Muscle of leg (tissue), 11 donors: ENCODE measurements around the gene MYO1C. TPM values are rescaled to one million over a fixed set of nuclear protein-coding genes. Genes with fewer than 3 reads are reported as not detected.

Experiments
- DNase-seq: peaks from one replicate; pipeline ENCODE4 v3.0.0; 2013
- H3K27ac ChIP-seq: one replicate; pipeline ENCODE4 v1.5.1; 2013; ENCODE audit warnings: mild to moderate bottlenecking, low read length, control low read depth
- H3K27me3 ChIP-seq: one replicate; pipeline ENCODE4 v1.6.1; 2013; ENCODE audit warnings: low read length; ENCODE audit not compliant: control insufficient read depth, insufficient read depth
- H3K36me3 ChIP-seq: one replicate; pipeline ENCODE4 v1.6.1; 2013; ENCODE audit warnings: low read length; ENCODE audit not compliant: control insufficient read depth, insufficient read depth
- H3K4me1 ChIP-seq: one replicate; pipeline ENCODE4 v1.6.1; 2013; ENCODE audit warnings: low read length; ENCODE audit not compliant: control insufficient read depth, insufficient read depth
- H3K4me3 ChIP-seq: one replicate; pipeline ENCODE4 v1.5.1; 2013; ENCODE audit warnings: low read length, control low read depth
- H3K9me3 ChIP-seq: replicated peaks from 2 replicates; pipeline ENCODE4 v1.6.1; 2013; ENCODE audit warnings: low read depth, low read length; ENCODE audit not compliant: control insufficient read depth
- WGBS: methylation state at CpG from one replicate; pipeline ENCODE4 v1.1.5; 2013; ENCODE audit warnings: missing lambda C conversion rate; ENCODE audit not compliant: insufficient coverage; 5-methylcytosine and 5-hydroxymethylcytosine counted together
- polyA plus RNA-seq, 8 donors: library from polyadenylated mRNA; unstranded; fragments of 120-200 nt; gene quantifications; one replicate each; pipeline versions ENCODE4 v1.2.1 to v1.2.3, GENCODE V29; 2013; ENCODE audit warnings: inconsistent platforms in 1 of 8, low replicate concordance in 1 of 8; ENCODE audit not compliant: insufficient read length in 8 of 8, insufficient read depth in 1 of 8
- total RNA-seq: library from RNA; stranded (reverse); fragments of 120-200 nt; gene quantifications from one replicate; pipeline ENCODE4 v1.2.4, GENCODE V29; 2013

MYO1C gene
- total and polyA plus RNA-seq, 9 donors = 48.7 to 90.2 (median 81.2) TPM

DNA sequence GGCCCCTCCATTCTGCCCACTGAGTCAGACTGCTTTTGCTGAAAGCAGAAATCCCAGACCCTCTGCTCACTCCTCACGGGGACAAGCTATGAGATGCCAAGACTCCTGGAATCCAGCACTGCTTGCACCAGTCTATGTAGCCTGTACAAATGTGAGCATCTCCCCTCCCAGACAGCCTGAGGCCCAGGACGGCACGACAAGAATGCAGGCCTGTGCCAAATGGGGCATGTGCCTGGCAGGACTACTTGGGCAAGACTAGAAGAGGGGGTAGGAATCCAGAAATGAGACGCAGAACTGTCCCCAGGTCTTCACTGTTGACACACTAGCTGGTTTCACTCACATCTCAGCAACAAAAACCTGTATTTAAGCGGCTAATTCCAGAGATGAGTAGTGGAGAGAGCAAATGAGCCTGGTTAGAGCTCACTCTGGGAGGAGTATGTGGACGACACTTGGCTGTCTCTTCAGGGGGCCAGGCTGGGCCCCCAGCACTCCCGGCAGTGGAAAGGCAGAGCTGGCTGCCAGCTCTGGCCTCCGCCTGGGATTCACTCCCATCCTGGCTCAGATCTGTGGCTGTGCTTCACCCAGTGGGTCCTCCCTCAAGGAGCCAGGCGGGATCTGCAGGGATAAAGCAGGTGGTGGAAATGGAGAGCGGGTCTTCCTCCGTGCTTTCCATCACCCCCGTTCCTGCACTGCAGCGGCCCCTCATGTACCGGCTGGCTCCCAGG is 2.9 kb upstream of the MYO1C start:
- Histone ChIP-seq H3K4me3 (peak overlapping the region; percentile 5), H3K9me3 (no peaks in the 10 kb centered on the region), H3K36me3 (peaks cover 30% of the 10 kb centered on the region), H3K4me1 (peaks cover 68% of the 10 kb centered on the region), H3K27ac (peak overlapping the region; percentile 89), H3K27me3 (no peaks in the 10 kb centered on the region)
- WGBS = 51% methylated on average over 3 of the region's 14 CpGs
- peak; percentile 87 for DNase-seq

DNA sequence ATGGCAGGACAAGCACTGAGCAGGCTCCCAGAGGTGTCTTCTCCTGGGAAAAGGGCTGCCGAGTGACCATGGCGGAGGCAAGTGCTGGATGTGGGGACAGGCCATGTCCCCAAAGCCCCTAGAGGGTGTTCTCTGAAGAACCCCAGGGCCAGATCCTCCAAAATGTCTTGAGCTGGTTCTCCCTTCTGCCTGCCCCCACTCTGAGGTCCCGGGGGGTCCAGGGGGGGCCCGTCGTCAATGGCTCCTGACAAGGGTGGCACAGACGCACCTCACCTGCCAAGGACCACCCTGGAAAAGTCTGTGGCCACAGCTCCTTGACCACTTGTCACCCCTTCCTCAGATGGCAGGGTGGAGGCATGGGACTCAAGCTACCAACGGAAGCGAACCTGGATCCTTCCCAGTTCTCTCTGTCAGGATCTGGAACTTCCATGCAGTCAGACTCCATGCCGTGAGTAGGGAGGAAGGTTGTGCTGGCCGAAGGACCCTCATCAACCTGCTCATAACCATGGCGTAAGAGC is 2.3 kb upstream of the MYO1C start:
- H3K27me3 ChIP-seq = no peaks in the 10 kb centered on the region
- 91% methylated on average over 8 of the region's 11 CpGs for WGBS
- peaks cover 28% of the 10 kb centered on the region for H3K36me3 ChIP-seq
- peaks cover 74% of the 10 kb centered on the region for H3K4me1 ChIP-seq
- peak overlapping the region; percentile 5 for H3K4me3 ChIP-seq
- H3K9me3 ChIP-seq = no peaks in the 10 kb centered on the region
- peak overlapping the region; percentile 89 for H3K27ac ChIP-seq
- no peak for DNase-seq

DNA sequence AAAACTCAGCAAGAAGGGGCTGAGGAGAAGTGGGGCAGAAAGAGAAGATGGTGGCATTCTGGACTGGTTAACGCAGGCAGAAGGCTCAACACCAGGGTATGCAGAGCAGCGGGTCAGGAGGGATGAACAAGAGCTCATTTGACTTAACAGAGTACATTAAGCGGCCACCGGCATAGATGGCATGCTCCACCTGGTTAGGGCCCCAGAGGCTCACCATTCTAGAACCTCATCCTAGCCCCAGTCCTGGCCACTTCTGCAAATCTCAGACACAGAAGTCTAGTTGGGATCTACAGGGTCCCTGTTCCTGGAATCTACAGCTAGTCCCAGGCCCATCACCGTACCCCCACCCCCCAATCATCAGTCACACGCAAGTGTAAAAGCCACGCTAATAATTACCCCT is 1.7 kb upstream of the MYO1C start:
- H3K36me3 ChIP-seq = peaks cover 28% of the 10 kb centered on the region
- H3K27me3 ChIP-seq = no peaks in the 10 kb centered on the region
- no peak for DNase-seq
- peaks cover 80% of the 10 kb centered on the region for H3K4me1 ChIP-seq
- H3K27ac ChIP-seq = peak overlapping the region; percentile 89
- 91% methylated on average over 6 of the region's 7 CpGs for WGBS
- H3K9me3 ChIP-seq = no peaks in the 10 kb centered on the region
- no peak overlapping the region for H3K4me3 ChIP-seq

DNA sequence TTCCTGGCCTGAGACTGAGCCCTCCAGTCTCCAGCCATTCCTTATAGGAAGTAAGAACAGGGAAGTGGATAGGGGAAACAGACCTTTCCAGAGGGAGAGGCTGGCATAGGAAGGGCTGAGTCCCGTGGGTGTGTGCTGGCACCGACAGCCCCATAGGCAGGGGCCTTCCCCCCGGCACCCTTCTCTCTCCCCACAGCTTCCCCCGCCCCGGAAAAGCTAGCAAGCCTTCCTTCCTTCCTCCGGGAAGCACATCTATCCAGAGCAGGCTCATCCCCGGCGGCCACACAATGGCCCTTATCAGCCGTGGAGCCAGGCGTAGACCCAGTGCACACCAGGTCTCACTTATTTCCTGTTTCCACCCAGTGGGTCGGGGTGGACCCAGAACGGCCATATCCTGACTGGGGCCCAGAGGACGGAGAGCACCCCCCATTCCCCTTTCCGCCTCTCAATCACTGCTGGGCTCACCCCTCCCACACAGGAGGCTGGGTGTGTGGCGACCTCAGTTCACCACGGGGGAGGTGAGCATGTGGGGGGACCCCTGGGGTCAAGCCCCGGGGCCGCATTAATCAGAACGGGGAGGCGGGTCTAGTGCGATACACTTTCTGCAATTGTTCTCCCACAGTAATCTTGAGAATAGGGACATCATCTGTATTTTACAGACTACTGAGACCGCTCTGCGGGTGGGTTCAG is 950 bp upstream of the MYO1C start:
- Histone ChIP-seq H3K4me1 (peaks cover 87% of the 10 kb centered on the region), H3K27ac (peak overlapping the region; percentile 84), H3K36me3 (peaks cover 25% of the 10 kb centered on the region), H3K4me3 (no peak overlapping the region), H3K27me3 (no peaks in the 10 kb centered on the region), H3K9me3 (no peaks in the 10 kb centered on the region)
- WGBS = 54% methylated on average over 15 of the region's 23 CpGs
- no peak for DNase-seq

DNA sequence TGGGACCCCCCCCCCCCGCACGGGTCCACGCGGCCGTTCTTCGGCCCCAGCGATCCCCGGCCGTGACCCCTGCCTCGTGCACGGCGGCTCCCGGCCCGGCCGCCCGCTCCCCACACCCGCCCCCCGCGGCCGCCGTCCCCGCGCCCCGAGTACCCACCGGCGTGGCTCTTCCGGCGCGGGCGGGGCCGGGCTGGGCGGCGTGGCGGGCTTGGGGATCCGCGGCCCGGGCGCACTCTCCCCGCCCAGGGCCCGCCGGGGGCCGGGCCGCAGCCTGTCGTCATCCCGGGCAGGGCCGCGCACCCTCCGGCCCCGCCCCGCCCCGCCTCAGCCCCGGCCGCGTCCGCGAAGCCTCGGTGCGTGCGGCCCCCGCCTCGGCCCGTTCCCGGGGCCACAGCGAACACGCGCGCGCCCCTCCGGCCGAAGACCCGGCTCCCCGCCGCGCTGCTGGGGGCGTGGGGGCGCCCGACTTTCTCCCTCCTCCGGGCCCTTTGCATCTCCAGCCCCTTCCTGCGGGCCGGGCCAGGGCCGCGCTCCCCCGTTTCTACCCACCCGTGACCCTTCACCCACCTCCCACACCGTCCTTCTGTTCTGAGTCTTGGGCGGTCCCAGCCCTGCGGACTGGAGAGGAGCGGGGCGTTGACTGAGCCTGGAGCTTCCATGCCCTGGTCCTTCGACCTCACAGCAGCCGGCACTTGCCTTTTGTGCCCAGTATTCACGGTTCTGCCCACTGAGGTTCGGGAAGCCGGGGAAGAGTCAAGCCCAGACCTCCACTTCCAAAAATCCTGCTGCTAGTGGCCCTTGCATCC is 840 bp downstream of the MYO1C start:
- peak; percentile 85 for DNase-seq
- peaks cover 16% of the 10 kb centered on the region for H3K36me3 ChIP-seq
- H3K4me1 ChIP-seq = peaks cover 88% of the 10 kb centered on the region
- H3K9me3 ChIP-seq = no peaks in the 10 kb centered on the region
- peak overlapping the region; percentile 67 for H3K4me3 ChIP-seq
- H3K27ac ChIP-seq = peak overlapping the region; percentile 84
- whole genome bisulfite sequencing = 1% methylated on average over 84 of the region's 94 CpGs
- H3K27me3 ChIP-seq = no peaks in the 10 kb centered on the region

DNA sequence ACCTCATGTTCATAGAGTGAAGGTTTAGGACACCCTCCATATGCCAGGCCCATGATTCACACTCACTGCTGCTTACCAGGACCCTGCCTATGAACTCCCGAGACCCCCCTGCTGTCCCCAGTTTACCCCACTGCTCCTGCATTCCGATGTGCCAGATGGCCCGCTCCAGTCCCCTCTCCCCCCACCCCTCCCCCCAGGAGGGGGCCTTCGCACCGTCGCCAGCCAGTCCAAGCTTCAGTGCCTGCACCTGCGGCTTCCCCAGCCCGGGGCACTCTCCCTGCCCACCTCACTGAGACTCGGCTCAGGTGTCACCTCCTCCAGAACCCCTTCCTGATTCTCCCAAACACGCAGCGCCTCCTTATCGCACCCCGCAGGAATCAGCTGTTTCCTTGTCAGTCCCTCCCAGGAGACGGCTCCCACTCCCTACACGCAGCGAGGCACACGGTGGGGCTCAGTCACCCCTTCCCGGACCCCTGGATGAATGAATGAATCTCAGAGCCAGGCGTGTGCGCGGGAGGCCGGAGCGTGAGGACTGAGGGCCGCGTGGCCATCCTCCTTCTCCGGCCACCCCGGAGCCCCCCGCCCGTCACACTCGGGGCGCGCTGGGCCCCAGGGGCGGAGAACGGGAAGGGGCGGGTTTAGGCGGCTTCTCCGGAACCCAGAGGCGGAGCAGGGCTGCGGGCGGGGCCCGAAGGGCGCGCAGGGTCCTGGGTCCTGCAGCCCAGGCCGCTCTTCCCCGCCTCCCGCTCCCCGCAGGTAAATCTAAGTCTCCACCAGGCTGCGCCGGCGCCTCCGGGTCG is 1.6 kb downstream of the MYO1C start:
- Histone ChIP-seq H3K4me1 (peaks cover 88% of the 10 kb centered on the region), H3K4me3 (peak overlapping the region; percentile 67), H3K27me3 (no peaks in the 10 kb centered on the region), H3K36me3 (peaks cover 8% of the 10 kb centered on the region), H3K27ac (peak overlapping the region; percentile 71), H3K9me3 (no peaks in the 10 kb centered on the region)
- under 1% methylated on average over 52 of the region's 52 CpGs for WGBS
- DNase-seq = peak; percentile 81

DNA sequence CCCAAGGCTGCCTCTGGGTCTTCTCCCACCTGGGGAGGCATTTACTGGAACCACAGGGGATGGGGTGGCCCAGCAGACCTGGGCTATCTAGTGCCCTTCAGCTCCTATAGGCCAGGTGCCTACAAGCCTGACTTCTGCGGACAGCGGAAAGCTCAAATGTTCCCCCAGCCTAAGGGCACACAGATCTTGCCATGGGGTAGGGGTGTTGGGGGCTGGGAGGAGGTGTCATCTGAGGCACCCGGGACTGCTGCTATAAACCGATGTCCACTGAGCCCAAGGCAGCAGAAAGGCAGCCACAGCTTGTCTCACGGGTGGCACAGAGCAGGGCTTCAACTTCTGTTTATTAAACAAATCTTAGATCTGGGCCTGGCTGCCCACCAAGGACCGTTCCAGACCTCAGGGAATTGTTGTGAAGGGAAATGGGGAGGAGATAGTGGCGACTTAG is 3.6 kb downstream of the MYO1C start:
- Histone ChIP-seq H3K4me1 (peaks cover 80% of the 10 kb centered on the region), H3K27ac (peak overlapping the region; percentile 96), H3K4me3 (peak overlapping the region; percentile 53), H3K36me3 (peaks cover 8% of the 10 kb centered on the region), H3K27me3 (no peaks in the 10 kb centered on the region), H3K9me3 (no peaks in the 10 kb centered on the region)
- WGBS = 77% methylated on average over 5 of the region's 7 CpGs
- no peak for DNase-seq

DNA sequence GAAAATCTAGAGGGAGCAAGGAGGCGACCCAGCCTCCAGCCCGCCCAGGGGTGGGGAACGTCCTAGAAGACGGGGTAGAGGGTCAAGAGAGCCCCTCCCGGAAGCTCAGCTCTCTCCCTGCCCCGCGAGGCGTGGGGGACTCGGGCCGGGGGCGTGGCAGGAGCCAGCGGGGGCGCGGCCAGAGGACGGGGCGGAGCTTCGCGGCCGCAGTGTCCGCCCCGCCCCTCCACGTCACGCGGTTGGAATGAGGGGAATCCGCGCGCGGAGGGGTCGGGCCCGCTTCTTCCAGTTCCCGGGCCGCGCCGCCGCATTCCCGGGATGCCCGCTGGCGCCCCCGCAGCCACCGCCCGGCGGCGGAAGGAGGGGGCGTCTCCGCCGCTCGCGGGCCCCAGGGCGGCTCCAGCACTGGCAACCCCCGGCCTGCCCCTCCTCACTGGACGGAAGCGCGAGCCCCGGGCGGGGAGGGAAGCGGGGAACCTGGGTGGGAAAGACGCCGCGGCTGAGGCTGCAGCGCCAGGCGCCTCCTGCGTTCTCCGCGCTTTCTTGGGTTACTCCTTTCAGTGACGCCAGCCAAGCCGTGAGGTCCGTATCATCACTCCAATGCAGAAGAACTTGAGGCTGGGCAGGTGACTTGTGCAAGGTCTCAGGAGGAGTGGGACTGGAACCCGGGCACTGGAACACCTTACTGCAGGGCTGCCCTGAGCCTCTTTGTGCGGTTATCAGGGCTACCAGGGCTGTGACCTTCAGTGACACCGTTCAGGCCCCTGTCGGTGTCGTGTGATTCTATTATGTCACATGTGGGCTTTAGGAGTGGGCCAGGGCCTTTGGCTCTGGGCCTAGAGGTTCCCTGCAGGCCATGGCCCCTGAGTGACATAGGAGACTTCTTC is 4.3 kb downstream of the MYO1C start:
- Histone ChIP-seq H3K4me1 (peaks cover 74% of the 10 kb centered on the region), H3K27me3 (no peaks in the 10 kb centered on the region)
- 2% methylated on average over 59 of the region's 72 CpGs for WGBS

More for the DNA sequence above, 4.3 kb downstream of the MYO1C start:
- H3K9me3 ChIP-seq = no peaks in the 10 kb centered on the region
- DNase-seq = peak; percentile 94
- H3K36me3 ChIP-seq = peaks cover 8% of the 10 kb centered on the region
- H3K27ac ChIP-seq = peak overlapping the region; percentile 96
- H3K4me3 ChIP-seq = peak overlapping the region; percentile 53
